ENCODE results near the gene NDUFV3.
"Not testable (repeated sequence)": the region's sequence is repeated elsewhere in the genome, so short reads cannot be mapped to it uniquely, and the experiment has no call there.

Gene NDUFV3

DNA sequence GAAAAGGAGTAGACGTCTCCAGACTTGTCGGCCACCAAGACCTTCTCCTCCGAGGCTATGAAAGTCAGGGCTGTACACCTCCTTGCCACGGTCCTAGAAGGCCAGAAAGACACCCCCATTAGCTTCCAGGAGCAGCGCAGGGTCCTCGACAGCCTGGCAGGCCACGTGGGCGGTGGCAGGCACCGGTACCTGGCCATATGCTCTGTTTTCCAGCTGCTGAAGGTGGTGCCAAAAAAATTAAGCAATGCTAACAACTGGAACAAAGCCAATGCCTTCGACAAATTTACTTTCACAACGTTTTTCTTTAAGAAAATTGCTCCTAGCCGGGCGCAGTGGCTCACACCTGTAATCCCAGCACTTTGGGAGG, 29.6 kb upstream of the NDUFV3 start:
- TF ChIP-seq, protein P1, sequence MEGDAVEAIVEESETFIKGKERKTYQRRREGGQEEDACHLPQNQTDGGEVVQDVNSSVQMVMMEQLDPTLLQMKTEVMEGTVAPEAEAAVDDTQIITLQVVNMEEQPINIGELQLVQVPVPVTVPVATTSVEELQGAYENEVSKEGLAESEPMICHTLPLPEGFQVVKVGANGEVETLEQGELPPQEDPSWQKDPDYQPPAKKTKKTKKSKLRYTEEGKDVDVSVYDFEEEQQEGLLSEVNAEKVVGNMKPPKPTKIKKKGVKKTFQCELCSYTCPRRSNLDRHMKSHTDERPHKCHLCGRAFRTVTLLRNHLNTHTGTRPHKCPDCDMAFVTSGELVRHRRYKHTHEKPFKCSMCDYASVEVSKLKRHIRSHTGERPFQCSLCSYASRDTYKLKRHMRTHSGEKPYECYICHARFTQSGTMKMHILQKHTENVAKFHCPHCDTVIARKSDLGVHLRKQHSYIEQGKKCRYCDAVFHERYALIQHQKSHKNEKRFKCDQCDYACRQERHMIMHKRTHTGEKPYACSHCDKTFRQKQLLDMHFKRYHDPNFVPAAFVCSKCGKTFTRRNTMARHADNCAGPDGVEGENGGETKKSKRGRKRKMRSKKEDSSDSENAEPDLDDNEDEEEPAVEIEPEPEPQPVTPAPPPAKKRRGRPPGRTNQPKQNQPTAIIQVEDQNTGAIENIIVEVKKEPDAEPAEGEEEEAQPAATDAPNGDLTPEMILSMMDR (IDR thresholded peaks at IDR 0.05; ENCODE audit: insufficient read depth, low read depth, low read length, missing control alignments) = no peak
- DNase-seq (ENCODE audit: low read depth) = no peak
- no peak overlapping the region for H3K4me3 ChIP-seq (ENCODE audit: low read depth, low read length)

DNA sequence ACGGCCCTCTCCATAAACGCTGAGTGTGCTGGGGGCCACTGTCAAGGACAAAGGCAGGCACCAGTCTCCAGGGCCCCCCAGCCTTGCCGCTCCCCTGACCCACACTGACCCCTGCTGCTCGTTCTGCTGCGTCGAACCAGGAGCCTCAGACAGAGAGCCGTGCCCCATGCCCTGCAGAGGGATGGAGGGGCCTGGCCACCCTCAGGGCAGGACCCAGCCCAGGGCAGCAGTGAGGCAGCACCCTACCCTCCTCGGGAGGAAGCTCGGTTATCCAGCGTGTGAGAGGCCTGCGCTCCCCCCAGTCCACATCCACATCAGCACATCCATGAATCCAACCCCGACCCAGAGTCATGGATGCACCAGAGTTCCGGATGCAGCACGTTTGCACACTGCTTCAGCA, 28.8 kb upstream of the NDUFV3 start:
- no peak overlapping the region for H3K4me3 ChIP-seq (ENCODE audit: low read depth, low read length)
- DNase-seq (ENCODE audit: low read depth) = no peak
- TF ChIP-seq, protein P1 (IDR thresholded peaks at IDR 0.05; ENCODE audit: insufficient read depth, low read depth, low read length, missing control alignments) = no peak

DNA sequence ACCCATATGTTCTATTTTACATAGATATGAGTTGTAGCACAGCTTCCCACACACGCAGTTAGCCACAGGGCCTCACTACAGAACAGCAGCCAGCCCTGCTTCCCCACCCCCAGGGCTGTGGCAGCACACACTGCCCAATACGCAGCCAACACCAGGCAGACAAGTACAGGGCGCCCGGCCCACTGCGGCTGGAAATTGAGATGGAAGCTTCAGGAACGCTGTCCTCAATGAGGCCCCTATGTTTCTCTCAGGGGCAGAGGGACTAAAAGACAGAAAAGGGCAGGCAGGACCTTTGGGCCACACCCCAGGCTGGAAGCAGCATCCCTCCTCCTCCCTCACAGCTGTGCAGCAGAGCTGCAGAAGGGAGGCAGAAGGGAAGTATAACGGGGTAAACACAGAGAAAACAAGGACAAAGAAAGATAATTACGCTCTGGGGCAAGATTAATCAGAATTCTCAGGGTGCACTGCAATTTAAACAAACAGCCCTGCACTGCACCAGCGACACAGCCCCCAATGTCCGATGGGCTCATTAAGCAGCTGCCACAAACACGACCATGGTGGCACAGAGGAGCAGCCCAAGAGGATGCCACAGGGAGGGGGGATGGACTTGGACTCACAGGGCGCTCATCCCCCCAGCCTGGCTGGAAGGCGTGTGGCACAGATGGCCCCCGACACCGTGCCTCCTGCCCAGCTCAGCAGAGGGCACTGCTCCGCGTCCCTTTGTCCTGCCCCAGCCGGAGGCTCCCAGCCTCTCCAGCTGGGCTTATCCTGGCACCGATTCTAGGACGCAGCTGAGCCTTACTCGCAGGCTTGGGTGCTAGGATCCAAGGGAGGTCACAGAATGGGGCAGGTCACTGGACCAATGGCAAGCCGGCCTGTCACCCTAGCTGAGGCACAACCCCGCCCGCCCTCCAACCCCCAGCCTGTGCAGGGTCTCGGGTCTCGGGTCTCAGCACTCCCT, 28.0 kb upstream of the NDUFV3 start:
- TF ChIP-seq, protein P1 (IDR thresholded peaks at IDR 0.05; ENCODE audit: insufficient read depth, low read depth, low read length, missing control alignments) = no peak
- no peak overlapping the region for H3K4me3 ChIP-seq (ENCODE audit: low read depth, low read length)
- no peak for DNase-seq (ENCODE audit: low read depth)

DNA sequence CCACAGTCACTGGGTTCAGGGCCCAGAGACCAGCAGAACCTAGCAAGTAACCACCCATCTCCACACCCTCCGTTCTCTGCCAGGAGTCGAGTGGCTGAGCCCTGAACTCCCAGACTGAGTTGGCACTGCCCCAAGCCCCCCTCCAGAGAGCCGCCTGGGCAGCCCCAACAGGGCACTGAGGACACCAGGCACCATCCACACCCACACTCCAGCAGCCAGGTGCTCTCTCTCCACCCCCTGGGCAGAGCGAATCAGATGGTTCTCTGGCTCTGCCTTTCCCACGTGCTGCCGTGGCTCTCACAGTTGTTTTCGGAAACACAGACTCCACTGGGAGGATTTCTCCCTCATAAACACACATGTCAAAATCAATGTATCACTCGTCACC, 27.3 kb upstream of the NDUFV3 start:
- no peak overlapping the region for H3K4me3 ChIP-seq (ENCODE audit: low read depth, low read length)
- TF ChIP-seq, protein P1 (IDR thresholded peaks at IDR 0.05; ENCODE audit: insufficient read depth, low read depth, low read length, missing control alignments) = no peak
- no peak for DNase-seq (ENCODE audit: low read depth)

DNA sequence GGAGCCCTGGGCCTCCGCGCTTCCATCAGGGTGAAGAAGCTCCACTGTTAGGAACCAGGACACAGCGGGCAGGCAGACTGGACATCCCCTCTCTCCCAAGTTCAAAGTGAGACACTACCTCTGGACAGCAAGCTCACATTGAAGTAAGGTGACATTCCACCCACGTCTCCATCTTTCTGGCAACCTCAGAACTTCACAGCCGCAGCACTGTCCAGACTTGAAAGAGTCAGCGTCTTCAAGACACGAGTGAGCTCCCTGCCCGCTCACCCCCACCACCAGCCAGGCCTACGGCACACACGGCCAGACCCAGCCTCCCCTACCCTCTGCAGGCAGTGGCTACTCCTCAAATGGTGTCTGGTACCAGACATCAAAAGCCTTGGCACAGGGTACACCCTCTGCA, 24.9 kb upstream of the NDUFV3 start:
- H3K4me3 ChIP-seq (ENCODE audit: low read depth, low read length) = no peak overlapping the region
- TF ChIP-seq, protein P1 (IDR thresholded peaks at IDR 0.05; ENCODE audit: insufficient read depth, low read depth, low read length, missing control alignments) = no peak
- DNase-seq (ENCODE audit: low read depth) = no peak

DNA sequence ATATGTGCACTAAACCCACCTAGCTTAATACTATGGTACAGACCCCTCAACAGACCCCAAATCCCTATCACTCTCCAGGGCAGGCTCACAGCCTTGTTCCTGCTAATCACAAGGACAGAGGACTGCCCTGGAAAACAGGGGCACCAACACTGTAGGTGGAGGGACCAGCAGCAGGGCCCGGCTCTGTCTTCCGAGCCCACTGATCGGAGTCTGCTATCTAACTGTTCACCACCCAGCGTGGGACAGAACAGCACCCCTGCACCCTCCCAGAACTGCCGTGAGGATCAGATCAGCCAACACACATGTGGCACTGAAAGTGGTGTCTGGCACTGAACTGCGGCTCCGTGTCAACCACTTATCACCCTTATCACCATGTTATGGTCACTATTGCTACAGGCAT, 20.0 kb upstream of the NDUFV3 start:
- H3K4me3 ChIP-seq (ENCODE audit: low read depth, low read length) = no peak overlapping the region
- TF ChIP-seq, protein P1 (IDR thresholded peaks at IDR 0.05; ENCODE audit: insufficient read depth, low read depth, low read length, missing control alignments) = no peak
- DNase-seq (ENCODE audit: low read depth) = no peak

DNA sequence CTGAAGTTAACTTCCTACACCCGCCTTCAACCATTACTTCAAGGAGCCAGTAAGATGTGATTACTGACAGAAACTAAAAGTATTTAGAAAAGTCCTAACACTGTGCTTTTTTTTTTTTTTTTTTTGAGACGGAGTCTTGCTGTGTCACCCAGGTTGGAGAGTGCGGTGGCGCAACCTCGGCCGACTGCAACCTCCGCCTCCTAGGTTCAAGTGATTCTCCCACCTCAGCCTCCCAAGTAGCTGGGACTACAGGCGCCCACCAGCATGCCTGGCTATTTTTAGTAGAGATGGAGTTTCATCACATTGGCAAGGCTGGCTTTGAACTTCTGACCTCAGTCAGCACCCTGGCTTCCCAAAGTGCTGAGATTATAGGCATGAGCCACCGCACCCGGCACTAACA, 17.3 kb upstream of the NDUFV3 start:
- DNase-seq (ENCODE audit: low read depth); H3K4me3 ChIP-seq (ENCODE audit: low read depth, low read length): not testable (repeated sequence)
